Panc1 (cell line): Measurements from ENCODE around the gene ZNF362.

ENCODE experiments used
- POLR2AphosphoS5 ChIP-seq: IDR thresholded peaks from 2 replicates; pipeline ENCODE4 v1.6.1; 2012; ENCODE audit warnings: mild to moderate bottlenecking, low read depth, low read length, moderate library complexity
- REST ChIP-seq, 2 experiments: IDR thresholded peaks; 2 replicates each; pipeline ENCODE4 v1.6.1; 2011 to 2012; ENCODE audit warnings: low read depth in 2 of 2, control low read depth in 1 of 2, low read length in 1 of 2, mild to moderate bottlenecking in 1 of 2, moderate library complexity in 1 of 2; ENCODE audit not compliant: insufficient read depth in 1 of 2
- SIN3A ChIP-seq: IDR thresholded peaks from 2 replicates; pipeline ENCODE4 v1.6.1; 2012; ENCODE audit warnings: low read depth, mild to moderate bottlenecking, low read length, moderate library complexity, borderline replicate concordance; ENCODE audit not compliant: insufficient read depth
- TCF7L2 ChIP-seq: IDR thresholded peaks from 2 replicates; pipeline ENCODE4 v1.6.1; 2011; ENCODE audit warnings: mild to moderate bottlenecking, low read depth, low read length, inconsistent platforms
- TF ChIP-seq, protein P1 (sequence below): fragments of 450-650 bp; IDR thresholded peaks from 2 replicates; pipeline ENCODE4 v1.5.1; 2017; ENCODE audit warnings: mild to moderate bottlenecking

DNA sequence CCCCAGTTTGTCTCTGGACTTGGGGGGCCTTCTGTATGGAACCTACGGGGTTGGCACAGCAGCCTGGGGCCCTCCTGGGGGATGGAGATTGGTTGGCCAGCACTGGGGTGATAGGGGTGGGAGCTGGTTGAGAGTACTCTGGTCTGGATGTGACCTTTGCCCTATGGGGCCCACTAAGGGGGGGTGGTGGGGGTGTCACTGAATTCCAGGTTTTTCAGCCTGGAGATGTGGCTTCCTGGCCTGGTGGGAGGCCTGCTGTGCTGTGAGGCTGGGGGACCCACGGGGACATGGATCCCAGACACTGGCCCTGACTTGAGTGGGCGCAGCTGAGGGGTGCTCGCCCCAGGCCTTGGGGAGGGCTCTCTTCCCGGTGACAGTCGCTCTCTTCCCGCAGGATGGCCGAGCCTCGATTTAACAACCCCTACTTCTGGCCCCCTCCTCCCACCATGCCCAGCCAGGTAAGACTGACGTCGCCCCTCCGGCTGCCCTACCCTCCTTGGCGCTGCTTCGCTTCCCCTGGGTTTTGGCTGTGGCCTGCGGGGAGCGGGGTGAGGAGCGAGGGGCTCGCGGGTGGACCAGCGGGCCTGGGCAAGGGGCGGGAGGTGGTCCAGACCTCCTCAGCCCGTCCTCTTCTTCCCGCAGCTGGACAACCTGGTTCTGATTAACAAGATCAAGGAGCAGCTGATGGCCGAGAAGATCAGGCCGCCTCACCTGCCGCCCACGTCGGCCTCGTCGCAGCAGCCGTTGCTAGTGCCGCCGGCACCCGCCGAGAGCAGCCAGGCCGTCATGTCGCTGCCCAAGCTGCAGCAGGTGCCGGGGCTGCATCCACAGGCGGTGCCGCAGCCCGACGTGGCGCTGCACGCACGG lies 19.6 kb downstream of the ZNF362 start:
- TF ChIP-seq, protein P1, sequence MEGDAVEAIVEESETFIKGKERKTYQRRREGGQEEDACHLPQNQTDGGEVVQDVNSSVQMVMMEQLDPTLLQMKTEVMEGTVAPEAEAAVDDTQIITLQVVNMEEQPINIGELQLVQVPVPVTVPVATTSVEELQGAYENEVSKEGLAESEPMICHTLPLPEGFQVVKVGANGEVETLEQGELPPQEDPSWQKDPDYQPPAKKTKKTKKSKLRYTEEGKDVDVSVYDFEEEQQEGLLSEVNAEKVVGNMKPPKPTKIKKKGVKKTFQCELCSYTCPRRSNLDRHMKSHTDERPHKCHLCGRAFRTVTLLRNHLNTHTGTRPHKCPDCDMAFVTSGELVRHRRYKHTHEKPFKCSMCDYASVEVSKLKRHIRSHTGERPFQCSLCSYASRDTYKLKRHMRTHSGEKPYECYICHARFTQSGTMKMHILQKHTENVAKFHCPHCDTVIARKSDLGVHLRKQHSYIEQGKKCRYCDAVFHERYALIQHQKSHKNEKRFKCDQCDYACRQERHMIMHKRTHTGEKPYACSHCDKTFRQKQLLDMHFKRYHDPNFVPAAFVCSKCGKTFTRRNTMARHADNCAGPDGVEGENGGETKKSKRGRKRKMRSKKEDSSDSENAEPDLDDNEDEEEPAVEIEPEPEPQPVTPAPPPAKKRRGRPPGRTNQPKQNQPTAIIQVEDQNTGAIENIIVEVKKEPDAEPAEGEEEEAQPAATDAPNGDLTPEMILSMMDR: no peak
- TF ChIP-seq POLR2AphosphoS5 (no peak), REST (IDR thresholded peaks at IDR 0.05; ENCODE audit: insufficient read depth in 1 of 2, low read depth in 2 of 2, low read length in 1 of 2) (no peak), SIN3A (no peak), TCF7L2 (no peak)
